ENCODE data around the gene ILDR1.

Gene ILDR1

GRCh38 chr3:122011396-122011795 lies 10.7 kb downstream of the ILDR1 start:
- in situ Hi-C loops (cut with HindIII; ENCODE audit: low pct_ligation_motif_present, low sequenced_read_pairs), result no loop called here
- no peaks in the 10 kb centered on the region for H3K27me3 ChIP-seq (replicated peaks)
- DNase-seq, result no peak
- H3K36me3 ChIP-seq (replicated peaks), result no peaks in the 10 kb centered on the region
- H3K27ac ChIP-seq, result no peak overlapping the region
- no peak for TF ChIP-seq CTCF (IDR thresholded peaks at IDR 0.05; ENCODE audit: low read depth, low read length, missing control alignments)
- no peak overlapping the region for H3K4me3 ChIP-seq (ENCODE audit: low read depth, low read length)

- Histone ChIP-seq H3K27ac (no peak overlapping the region), H3K36me3 (replicated peaks) (no peaks in the 10 kb centered on the region), H3K27me3 (replicated peaks) (no peaks in the 10 kb centered on the region), H3K4me3 (ENCODE audit: low read depth, low read length) (no peak overlapping the region)
- no peak for TF ChIP-seq CTCF (IDR thresholded peaks at IDR 0.05; ENCODE audit: low read depth, low read length, missing control alignments)
- in situ Hi-C loops (cut with HindIII; ENCODE audit: low pct_ligation_motif_present, low sequenced_read_pairs), result no loop called here
- no peak for DNase-seq
Measured at GRCh38 chr3:122010506-122010905, 11.5 kb downstream of the ILDR1 start.

- Histone ChIP-seq H3K36me3 (replicated peaks) (no peaks in the 10 kb centered on the region), H3K27ac (no peak overlapping the region), H3K27me3 (replicated peaks) (no peaks in the 10 kb centered on the region), H3K4me3 (ENCODE audit: low read depth, low read length) (no peak overlapping the region)
- in situ Hi-C loops (cut with HindIII; ENCODE audit: low pct_ligation_motif_present, low sequenced_read_pairs), result no loop called here
- DNase-seq, result no peak
- no peak for TF ChIP-seq CTCF (IDR thresholded peaks at IDR 0.05; ENCODE audit: low read depth, low read length, missing control alignments)
Measured at GRCh38 chr3:122008166-122008565, 13.9 kb downstream of the ILDR1 start.

GRCh38 chr3:122006267-122006666 lies 15.8 kb downstream of the ILDR1 start:
- Histone ChIP-seq H3K27ac (no peak overlapping the region), H3K4me3 (ENCODE audit: low read depth, low read length) (no peak overlapping the region), H3K36me3 (replicated peaks) (no peaks in the 10 kb centered on the region), H3K27me3 (replicated peaks) (no peaks in the 10 kb centered on the region)
- in situ Hi-C loops (cut with HindIII; ENCODE audit: low pct_ligation_motif_present, low sequenced_read_pairs), result no loop called here
- no peak for TF ChIP-seq CTCF (IDR thresholded peaks at IDR 0.05; ENCODE audit: low read depth, low read length, missing control alignments)
- DNase-seq, result no peak

- no peak overlapping the region for H3K27ac ChIP-seq
- no peak for TF ChIP-seq CTCF (IDR thresholded peaks at IDR 0.05; ENCODE audit: low read depth, low read length, missing control alignments)
- no peak for DNase-seq
Measured at GRCh38 chr3:122004991-122005565, 17.0 kb downstream of the ILDR1 start.

GRCh38 chr3:122004107-122004506 lies 17.9 kb downstream of the ILDR1 start:
- H3K4me3 ChIP-seq (ENCODE audit: low read depth, low read length), result no peak overlapping the region
- no peaks in the 10 kb centered on the region for H3K27me3 ChIP-seq (replicated peaks)
- TF ChIP-seq CTCF (IDR thresholded peaks at IDR 0.05; ENCODE audit: low read depth, low read length, missing control alignments), result no peak
- in situ Hi-C loops (cut with HindIII; ENCODE audit: low pct_ligation_motif_present, low sequenced_read_pairs), result no loop called here
- DNase-seq, result no peak
- H3K36me3 ChIP-seq (replicated peaks), result no peaks in the 10 kb centered on the region
- H3K27ac ChIP-seq, result no peak overlapping the region

More at GRCh38 chr3:122004991-122005565, 17.0 kb downstream of the ILDR1 start:
- H3K36me3 ChIP-seq (replicated peaks), result no peaks in the 10 kb centered on the region
- H3K27me3 ChIP-seq (replicated peaks), result no peaks in the 10 kb centered on the region
- H3K4me3 ChIP-seq (ENCODE audit: low read depth, low read length), result no peak overlapping the region
- in situ Hi-C loops (cut with HindIII; ENCODE audit: low pct_ligation_motif_present, low sequenced_read_pairs), result no loop called here
